Endothelial cell of umbilical vein (primary cell): ENCODE data around the gene PPP2R2C. TPM values are rescaled to one million over a fixed set of nuclear protein-coding genes. Genes with fewer than 3 reads are reported as not detected.

Experiments used
- Bru-seq: library from RNA; stranded (reverse); fragments of 400-500 nt; gene quantifications from one replicate; lab custom pipeline; 2021; lab: Mats Ljungman, UMichigan
- BruChase-seq, 2 experiments: library from RNA; stranded (reverse); fragments of 400-500 nt; gene quantifications; one replicate each; lab custom pipeline; 2021; lab: Mats Ljungman, UMichigan
- BruUV-seq: library from RNA; stranded (reverse); fragments of 400-500 nt; replicated peaks from 2 replicates; lab custom pipeline; 2021; lab: Mats Ljungman, UMichigan
- CTCF ChIA-PET: fragments of 300-600, 350-600 bp; sonication (Branson Sonifier 250); formaldehyde crosslinking; loops from one replicate; lab custom pipeline; 2021; ENCODE audit warnings: antibody characterized with exemption, inconsistent platforms; lab: Charles Lee
- POLR2A ChIA-PET: fragments of 300-600, 350-600 bp; sonication (Branson Sonifier 250); formaldehyde crosslinking; loops from one replicate; lab custom pipeline; 2021; ENCODE audit warnings: antibody characterized with exemption, inconsistent platforms; lab: Charles Lee
- DNase-seq: peaks from one replicate; pipeline ENCODE4 v3.0.0-alpha.2; 2011; ENCODE audit warnings: low read depth, low spot score
- FAIRE-seq: peaks from 2 replicates; lab custom pipeline; 2011; peaks lifted over from hg19 to GRCh38; lab: Jason Lieb, UNC
- H2AFZ ChIP-seq: 2 replicates; pipeline ENCODE4 v1.6.0; 2012; ENCODE audit warnings: low read depth, low read length, control low read depth, inconsistent platforms
- H3K27ac ChIP-seq: 2 replicates; pipeline ENCODE4 v1.5.1; 2011; ENCODE audit warnings: low read depth, mild to moderate bottlenecking, control low read depth, low read length, moderate library complexity; ENCODE audit not compliant: insufficient read depth
- H3K27me3 ChIP-seq, 2 experiments: 2 replicates each; pipeline versions ENCODE4 v1.6.0 to v1.6.1; 2011; ENCODE audit warnings: low read length in 2 of 2, mixed read lengths in 1 of 2; ENCODE audit not compliant: control insufficient read depth in 2 of 2, insufficient read depth in 2 of 2
- H3K36me3 ChIP-seq, 2 experiments: 2 replicates in 1 of 2; 3 replicates in 1 of 2; pipeline ENCODE4 v1.5.1; 2011; ENCODE audit warnings: low read length in 2 of 2, mild to moderate bottlenecking in 1 of 2, moderate library complexity in 1 of 2; ENCODE audit not compliant: control insufficient read depth in 2 of 2, insufficient read depth in 2 of 2; ENCODE audit errors: extremely low read depth in 1 of 2
- H3K4me1 ChIP-seq: 3 replicates; pipeline ENCODE4 v1.5.1; 2011; ENCODE audit warnings: mild to moderate bottlenecking, low read length; ENCODE audit not compliant: control insufficient read depth, insufficient read depth; ENCODE audit errors: extremely low read depth
- H3K4me2 ChIP-seq: 2 replicates; pipeline ENCODE4 v1.6.1; 2011; ENCODE audit warnings: low read length, control low read depth, mixed read lengths; ENCODE audit not compliant: insufficient read depth
- H3K4me3 ChIP-seq, 3 experiments: fragments of 200-600 bp in 1 of 3; sonication (generic), shearing (Covaris generic) in 1 of 3; replicated peaks in 1 of 3; 2 replicates each; pipeline ENCODE4 v1.5.1; 2011 to 2016; ENCODE audit warnings: control low read depth in 3 of 3, low read length in 3 of 3, mild to moderate bottlenecking in 2 of 3, inconsistent platforms in 1 of 3, low read depth in 1 of 3, moderate library complexity in 1 of 3; ENCODE audit not compliant: insufficient read depth in 1 of 3
- H3K79me2 ChIP-seq: 2 replicates; pipeline ENCODE4 v1.6.0; 2012; ENCODE audit warnings: low read length, inconsistent platforms; ENCODE audit not compliant: control insufficient read depth, insufficient read depth
- H3K9ac ChIP-seq: replicated peaks from 2 replicates; pipeline ENCODE3; 2011; ENCODE audit warnings: low read length, control low read depth; ENCODE audit not compliant: insufficient read depth; ENCODE audit errors: extremely low read depth
- H3K9me1 ChIP-seq: replicated peaks from 3 replicates; pipeline ENCODE4 v1.6.0; 2011; ENCODE audit warnings: mild to moderate bottlenecking, low read length; ENCODE audit not compliant: control insufficient read depth, insufficient read depth; ENCODE audit errors: extremely low read depth
- H3K9me3 ChIP-seq: replicated peaks from 2 replicates; pipeline ENCODE4 v1.5.1; 2012; ENCODE audit warnings: low read length, inconsistent platforms; ENCODE audit not compliant: control insufficient read depth, insufficient read depth
- H4K20me1 ChIP-seq: replicated peaks from 2 replicates; pipeline ENCODE3; 2011; ENCODE audit warnings: mild to moderate bottlenecking, low read length; ENCODE audit not compliant: control insufficient read depth, insufficient read depth; ENCODE audit errors: extremely low read depth
- EZH2 ChIP-seq: IDR thresholded peaks from 2 replicates; pipeline ENCODE4 v1.6.1; 2012; ENCODE audit warnings: borderline replicate concordance, low read depth, mild to moderate bottlenecking, moderate library complexity, low read length, inconsistent platforms; ENCODE audit not compliant: severe bottlenecking
- FOS ChIP-seq: IDR thresholded peaks from 2 replicates; pipeline ENCODE4 v1.6.1; 2011; ENCODE audit warnings: mild to moderate bottlenecking, low read length, moderate library complexity, borderline replicate concordance; ENCODE audit not compliant: insufficient read depth
- GATA2 ChIP-seq: IDR thresholded peaks from 2 replicates; pipeline ENCODE4 v1.7.0; 2011; ENCODE audit warnings: low read depth, mild to moderate bottlenecking, moderate library complexity, mixed read lengths, low read length; ENCODE audit not compliant: insufficient read length, insufficient read depth
- MYC ChIP-seq: IDR thresholded peaks from one replicate; pipeline ENCODE4 v1.6.1; 2011; ENCODE audit warnings: mild to moderate bottlenecking, low read depth, low read length
- POLR2A ChIP-seq: IDR thresholded peaks from 2 replicates; pipeline ENCODE4 v1.6.1; 2012; ENCODE audit warnings: low read depth, mild to moderate bottlenecking, control low read depth, low read length
- POLR2AphosphoS5 ChIP-seq: IDR thresholded peaks from 2 replicates; pipeline ENCODE4 v1.6.1; 2012; ENCODE audit warnings: low read depth, mild to moderate bottlenecking, control low read depth, low read length, moderate library complexity; ENCODE audit not compliant: insufficient read depth
- dilution Hi-C: fragments of 300-500 bp; cut with MboI; formaldehyde crosslinking; loops from one replicate; pipeline ENCODE4 v1.15.0; 2019; ENCODE audit warnings: low sequenced_read_pairs; ENCODE audit not compliant: extremely low pct_ligation_motif_present
- intact Hi-C: fragments of 100-400 bp; cut with micrococcal nuclease; formaldehyde crosslinking; loops from one replicate; pipeline ENCODE4 v1.10.0; 2022
- long read RNA-seq: library from polyadenylated mRNA; stranded (forward); transcript quantifications from one replicate; pipeline ENCODE4 v2.0.0, GENCODE V29; 2021
- polyA minus RNA-seq, 3 experiments: library from RNA; depleted of rRNA, polyadenylated mRNA; stranded (reverse); fragments of >200 nt; gene quantifications; 1 replicate in 1 of 3; 2 replicates in 2 of 3; pipeline ENCODE4 v1.2.3, GENCODE V29; 2011
- polyA plus RNA-seq, 4 experiments: library from polyadenylated mRNA; depleted of rRNA in 3 of 4; stranded (reverse) in 3 of 4; unstranded in 1 of 4; fragments of >200 nt; gene quantifications; 2 replicates each; pipeline versions ENCODE4 v1.2.1 to v1.2.3, GENCODE V29; 2011 to 2012; ENCODE audit warnings: missing spikeins in 1 of 4
- total RNA-seq: library from RNA; stranded (reverse); gene quantifications from 2 replicates; pipeline ENCODE4 v1.2.3, GENCODE V29; 2021
- TF ChIP-seq, protein P1 (sequence below): IDR thresholded peaks from 2 replicates; pipeline ENCODE4 v1.6.1; 2011; ENCODE audit not compliant: insufficient read depth, insufficient read length

Gene PPP2R2C
- total RNA-seq (0.09 TPM in 2 replicates), polyA plus RNA-seq (0.03 TPM in 1 of 2 replicates, not detected in the other), polyA minus RNA-seq (0.32 TPM in 1 of 2 replicates, not detected in the other), Bru-seq, nascent RNA (percentile 1 among the genes with signal in this experiment), BruChase-seq, experiment 1, labeled RNA remaining after a 6-hour chase (percentile 5 among the genes with signal in this experiment), BruChase-seq, experiment 2, labeled RNA remaining after a 2-hour chase (percentile 4 among the genes with signal in this experiment)
- 0.04 TPM in 2 replicates for polyA plus RNA-seq (2011; cell fraction: cytosol; rRNA removed)
- 0.11 TPM in 1 of 2 replicates, not detected in the other for polyA plus RNA-seq (2011; cell fraction: nucleus; rRNA removed)
- polyA plus RNA-seq (2012) = 0.11 and 0.16 TPM in 2 replicates
- not detected for polyA minus RNA-seq (2011; cell fraction: cytosol; rRNA and poly(A)+ RNA removed)
- polyA minus RNA-seq (2011; cell fraction: nucleus; rRNA and poly(A)+ RNA removed) = not detected in 2 replicates
- long read RNA-seq = 0 reads

DNA sequence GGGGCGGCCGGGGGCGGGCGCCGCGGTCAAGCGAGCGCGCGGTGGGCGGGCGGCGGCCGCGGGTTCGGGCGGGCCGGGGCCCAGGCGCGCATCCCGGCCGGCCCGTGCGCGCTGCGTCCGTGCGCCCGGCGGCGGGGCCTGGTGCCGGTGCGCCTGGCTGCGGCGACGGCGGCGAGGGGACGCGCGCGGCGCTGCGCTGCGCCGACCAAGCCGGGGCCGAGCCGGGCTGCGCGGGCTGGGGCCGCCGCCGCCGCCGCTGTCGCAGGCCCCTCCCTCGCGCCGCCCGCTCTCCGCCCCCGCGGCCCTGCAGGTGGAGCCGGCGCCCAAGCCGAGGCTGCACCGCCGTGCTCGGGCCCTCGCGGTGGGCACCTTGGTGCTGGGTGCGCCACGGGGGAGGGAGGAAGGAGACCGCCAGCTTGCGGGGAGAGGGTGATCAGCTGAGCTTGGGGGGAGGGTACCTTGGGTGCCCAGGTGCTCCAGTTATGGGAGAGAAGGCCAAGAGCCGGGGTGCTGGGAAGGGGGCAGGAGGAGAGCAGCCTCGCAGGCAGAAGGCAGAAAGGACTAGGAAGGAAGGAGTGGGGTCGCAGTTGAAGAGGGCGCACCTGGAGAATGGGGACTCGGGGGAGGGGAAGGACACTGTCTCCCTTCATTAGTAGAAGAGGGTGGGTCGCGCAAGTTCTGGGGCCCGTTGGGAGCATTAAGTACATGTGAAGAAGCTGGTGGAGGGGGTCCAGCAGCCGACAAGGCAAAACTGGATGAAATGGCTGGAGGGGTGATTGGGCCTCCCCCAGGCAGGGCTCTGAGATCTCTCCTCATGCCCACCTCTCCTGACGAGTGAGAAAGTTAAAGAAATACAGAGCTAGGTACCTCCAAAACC is at the start of gene PPP2R2C:
Gene PPP2R2C (minus strand): TSS at position 228 of the 877 bp plus-strand sequence. CDS start 385 bp downstream, outside the sequence.
- POLR2A ChIA-PET = no interaction called here
- Histone ChIP-seq H4K20me1 (peaks cover 3% of the 10 kb centered on the region), H3K4me1 (no peaks in the 10 kb centered on the region), H3K27me3 (peaks cover 29 to 32% of the 10 kb centered on the region in 2 experiments), H3K4me2 (no peak within 1 kb of the TSS), H2AFZ (no peak within 1 kb of the TSS), H3K36me3 (no peaks in the 10 kb centered on the region), H3K27ac (no peak within 1 kb of the TSS), H3K4me3 (no peak within 1 kb of the TSS), H3K9me1 (no peaks in the 10 kb centered on the region), H3K9me3 (no peaks in the 10 kb centered on the region), H3K9ac (no peak within 1 kb of the TSS), H3K79me2 (no peaks in the 10 kb centered on the region)
- intact Hi-C loops (no loop called here), dilution Hi-C loops (no loop called here)
- TF ChIP-seq MYC (no peak), POLR2AphosphoS5 (no peak), EZH2 (peak; percentile 65), POLR2A (no peak), FOS (no peak), GATA2 (no peak)
- TF ChIP-seq, protein P1, sequence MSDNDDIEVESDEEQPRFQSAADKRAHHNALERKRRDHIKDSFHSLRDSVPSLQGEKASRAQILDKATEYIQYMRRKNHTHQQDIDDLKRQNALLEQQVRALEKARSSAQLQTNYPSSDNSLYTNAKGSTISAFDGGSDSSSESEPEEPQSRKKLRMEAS = no peak
- FAIRE-seq (no peak), DNase-seq (no peak)
- BruUV-seq = no TSS peak
- CTCF ChIA-PET = interaction anchor here (0.6 to 1.3 kb wide), 3 partner anchors 9 to 222 kb away, joined by 3 to 4 read pairs (median 4); no protein-coding TSS in a partner anchor
